H1 (cell line): ENCODE results near the gene TMTC2. TPM values are rescaled to one million over a fixed set of nuclear protein-coding genes. Genes with fewer than 3 reads are reported as not detected.

ENCODE experiments used
- CTCF ChIA-PET: fragments of 300-600 bp; sonication (Branson Sonifier 250); formaldehyde crosslinking; loops from one replicate; lab custom pipeline; 2021; ENCODE audit not compliant: partially characterized antibody; lab: Charles Lee
- POLR2A ChIA-PET: fragments of 300-600 bp; sonication (Branson Sonifier 250); formaldehyde crosslinking; loops from one replicate; lab custom pipeline; 2021; ENCODE audit warnings: inconsistent platforms; ENCODE audit not compliant: partially characterized antibody; lab: Charles Lee
- DNase-seq, 2 experiments: peaks; one replicate each; pipeline versions ENCODE4 v3.0.0 to v3.0.0-alpha.2; 2010 to 2022; ENCODE audit warnings: low spot score in 2 of 2, low read depth in 1 of 2, mixed read lengths in 1 of 2
- FAIRE-seq: peaks from 2 replicates; lab custom pipeline; 2011; peaks lifted over from hg19 to GRCh38; lab: Jason Lieb, UNC
- H2AFZ ChIP-seq: 2 replicates; pipeline ENCODE4 v1.8.1; 2012; ENCODE audit warnings: low read length, inconsistent platforms
- H2AK5ac ChIP-seq: 2 replicates; pipeline ENCODE4 v1.6.1; 2013; ENCODE audit warnings: low read depth, low read length
- H2BK120ac ChIP-seq: replicated peaks from 2 replicates; pipeline ENCODE3; 2013; ENCODE audit warnings: low read depth, low read length, inconsistent platforms
- H2BK12ac ChIP-seq: 2 replicates; pipeline ENCODE4 v1.6.1; 2013; ENCODE audit warnings: low read depth, low read length
- H2BK15ac ChIP-seq: 2 replicates; pipeline ENCODE4 v1.6.1; 2013; ENCODE audit warnings: low read length
- H2BK20ac ChIP-seq: 2 replicates; pipeline ENCODE4 v1.6.1; 2013; ENCODE audit warnings: low read length
- H2BK5ac ChIP-seq: 2 replicates; pipeline ENCODE4 v1.6.1; 2013; ENCODE audit warnings: low read depth, low read length
- H3K14ac ChIP-seq: 2 replicates; pipeline ENCODE4 v1.6.1; 2013; ENCODE audit warnings: inconsistent platforms; ENCODE audit not compliant: insufficient read length
- H3K18ac ChIP-seq: 2 replicates; pipeline ENCODE4 v1.6.1; 2013; ENCODE audit warnings: low read length; ENCODE audit errors: extremely low read depth
- H3K23ac ChIP-seq: 2 replicates; pipeline ENCODE4 v1.6.1; 2013; ENCODE audit warnings: inconsistent platforms; ENCODE audit not compliant: insufficient read length
- H3K23me2 ChIP-seq: 2 replicates; pipeline ENCODE4 v1.6.1; 2013; ENCODE audit warnings: low read depth, low read length
- H3K27ac ChIP-seq: 2 replicates; pipeline ENCODE4 v1.6.1; 2011; ENCODE audit warnings: low read depth, low read length, inconsistent platforms
- H3K27me3 ChIP-seq, 4 experiments: replicated peaks in 1 of 4; 1 replicate in 1 of 4; 2 replicates in 3 of 4; pipeline versions ENCODE4 v1.6.1 to v1.8.1; 2011 to 2013; ENCODE audit warnings: low read length in 3 of 4, mild to moderate bottlenecking in 3 of 4, inconsistent platforms in 2 of 4, mixed read lengths in 2 of 4, moderate library complexity in 1 of 4; ENCODE audit not compliant: control insufficient read depth in 3 of 4, insufficient read depth in 3 of 4; ENCODE audit errors: extremely low read depth in 1 of 4
- H3K36me3 ChIP-seq, 4 experiments: 2 replicates each; pipeline versions ENCODE4 v1.6.1 to v1.8.1; 2011 to 2013; ENCODE audit warnings: mild to moderate bottlenecking in 4 of 4, low read length in 3 of 4, moderate library complexity in 2 of 4, control low read depth in 1 of 4, inconsistent platforms in 1 of 4; ENCODE audit not compliant: insufficient read depth in 4 of 4, control insufficient read depth in 2 of 4
- H3K4ac ChIP-seq: replicated peaks from 2 replicates; pipeline ENCODE3; 2013; ENCODE audit warnings: low read length, low read depth, mixed read lengths, inconsistent platforms; ENCODE audit not compliant: insufficient read length
- H3K4me1 ChIP-seq, 4 experiments: replicated peaks in 1 of 4; 1 replicate in 1 of 4; 2 replicates in 3 of 4; pipeline versions ENCODE4 v1.6.1 to v1.8.1; 2011 to 2013; ENCODE audit warnings: low read length in 3 of 4, inconsistent platforms in 2 of 4, mixed read lengths in 1 of 4; ENCODE audit not compliant: insufficient read depth in 4 of 4, control insufficient read depth in 3 of 4
- H3K4me2 ChIP-seq, 2 experiments: 2 replicates each; pipeline versions ENCODE4 v1.6.1 to v1.8.1; 2011 to 2013; ENCODE audit warnings: low read depth in 2 of 2, low read length in 2 of 2, control low read depth in 1 of 2, inconsistent platforms in 1 of 2, mild to moderate bottlenecking in 1 of 2; ENCODE audit not compliant: insufficient read depth in 1 of 2
- H3K4me3 ChIP-seq, 4 experiments: fragments of 200-600, 300-600 bp in 1 of 4; sonication (generic), shearing (Covaris generic), sonication (Bioruptor Twin) in 1 of 4; 2 replicates each; pipeline versions ENCODE4 v1.5.1 to v1.8.1; 2011 to 2016; ENCODE audit warnings: low read length in 4 of 4, low read depth in 3 of 4, control low read depth in 2 of 4, inconsistent platforms in 2 of 4, mild to moderate bottlenecking in 2 of 4, mixed read lengths in 1 of 4, moderate library complexity in 1 of 4; ENCODE audit not compliant: insufficient read depth in 2 of 4; ENCODE audit errors: extremely low read depth in 1 of 4
- H3K56ac ChIP-seq: replicated peaks from 2 replicates; pipeline ENCODE3; 2013; ENCODE audit warnings: low read depth, mild to moderate bottlenecking, mixed read lengths, low read length, inconsistent platforms; ENCODE audit not compliant: insufficient read length
- H3K79me1 ChIP-seq: 2 replicates; pipeline ENCODE4 v1.6.1; 2013; ENCODE audit warnings: low read depth, low read length, control low read depth
- H3K79me2 ChIP-seq, 2 experiments: 2 replicates each; pipeline versions ENCODE4 v1.6.1 to v1.8.1; 2012 to 2013; ENCODE audit warnings: low read length in 2 of 2, mild to moderate bottlenecking in 2 of 2, inconsistent platforms in 1 of 2; ENCODE audit not compliant: insufficient read depth in 2 of 2, control insufficient read depth in 1 of 2
- H3K9ac ChIP-seq, 4 experiments: replicated peaks in 1 of 4; 1 replicate in 1 of 4; 2 replicates in 3 of 4; pipeline versions ENCODE4 v1.6.1 to v1.8.1; 2011 to 2013; ENCODE audit warnings: low read depth in 3 of 4, low read length in 3 of 4, control low read depth in 2 of 4, mild to moderate bottlenecking in 2 of 4, moderate library complexity in 2 of 4, inconsistent platforms in 1 of 4; ENCODE audit errors: extremely low read depth in 1 of 4
- H3K9me3 ChIP-seq, 2 experiments: 2 replicates each; pipeline versions ENCODE4 v1.6.1 to v1.8.1; 2012 to 2013; ENCODE audit warnings: mild to moderate bottlenecking in 2 of 2, moderate library complexity in 2 of 2, control low read depth in 1 of 2, inconsistent platforms in 1 of 2, low read depth in 1 of 2, low read length in 1 of 2, mixed read lengths in 1 of 2; ENCODE audit not compliant: insufficient read depth in 2 of 2
- H4K20me1 ChIP-seq, 2 experiments: replicated peaks in 1 of 2; 2 replicates each; pipeline versions ENCODE3 to v1.8.1; 2011 to 2013; ENCODE audit warnings: inconsistent platforms in 2 of 2, low read length in 2 of 2, mild to moderate bottlenecking in 1 of 2; ENCODE audit not compliant: insufficient read depth in 2 of 2, control insufficient read depth in 1 of 2
- H4K5ac ChIP-seq: 2 replicates; pipeline ENCODE4 v1.6.1; 2013; ENCODE audit warnings: low read length, low read depth, mixed read lengths, inconsistent platforms; ENCODE audit not compliant: insufficient read length
- H4K8ac ChIP-seq: 2 replicates; pipeline ENCODE4 v1.8.0; 2013; ENCODE audit warnings: mild to moderate bottlenecking, moderate library complexity, low read length, inconsistent platforms; ENCODE audit not compliant: insufficient read depth; ENCODE audit errors: extremely low read depth
- H4K91ac ChIP-seq: replicated peaks from 2 replicates; pipeline ENCODE3; 2013; ENCODE audit warnings: low read length, mixed read lengths, inconsistent platforms; ENCODE audit not compliant: insufficient read length
- BCL11A ChIP-seq, 2 experiments: IDR thresholded peaks; one replicate each; pipeline ENCODE4 v1.6.1; 2011; ENCODE audit warnings: low read depth in 2 of 2, low read length in 2 of 2, mild to moderate bottlenecking in 2 of 2
- CTBP2 ChIP-seq: IDR thresholded peaks from 2 replicates; pipeline ENCODE4 v1.7.0; 2011; ENCODE audit warnings: borderline replicate concordance, mild to moderate bottlenecking, moderate library complexity, mixed read lengths, low read length; ENCODE audit not compliant: insufficient read depth, insufficient read length
- EP300 ChIP-seq, 2 experiments: IDR thresholded peaks; 1 replicate in 1 of 2; 2 replicates in 1 of 2; pipeline ENCODE4 v1.6.1; 2011 to 2012; ENCODE audit warnings: low read depth in 2 of 2, low read length in 2 of 2, mild to moderate bottlenecking in 2 of 2, borderline replicate concordance in 1 of 2, inconsistent platforms in 1 of 2, moderate library complexity in 1 of 2
- GABPA ChIP-seq: IDR thresholded peaks from 2 replicates; pipeline ENCODE4 v1.6.1; 2011; ENCODE audit warnings: mild to moderate bottlenecking, low read length, moderate library complexity, borderline replicate concordance; ENCODE audit not compliant: insufficient read depth
- HDAC2 ChIP-seq, 2 experiments: fragments of 300-600 bp in 1 of 2; sonication (generic) in 1 of 2; IDR thresholded peaks; 2 replicates each; pipeline ENCODE4 v1.6.1; 2011 to 2012; ENCODE audit warnings: low read depth in 2 of 2, low read length in 2 of 2, mild to moderate bottlenecking in 2 of 2, moderate library complexity in 2 of 2, borderline replicate concordance in 1 of 2, inconsistent platforms in 1 of 2
- JUN ChIP-seq: IDR thresholded peaks from 2 replicates; pipeline ENCODE4 v1.6.1; 2011; ENCODE audit warnings: low read depth, mild to moderate bottlenecking, improper control_type of control experiment, low read length
- JUND ChIP-seq: IDR thresholded peaks from 2 replicates; pipeline ENCODE4 v1.6.1; 2011; ENCODE audit warnings: mild to moderate bottlenecking, improper control_type of control experiment, low read length
- POLR2A ChIP-seq, 2 experiments: IDR thresholded peaks; 1 replicate in 1 of 2; 2 replicates in 1 of 2; pipeline ENCODE4 v1.6.1; 2011; ENCODE audit warnings: low read depth in 2 of 2, low read length in 2 of 2, mild to moderate bottlenecking in 2 of 2; ENCODE audit errors: control extremely low read depth in 1 of 2
- POU5F1 ChIP-seq: IDR thresholded peaks from 2 replicates; pipeline ENCODE4 v1.6.1; 2011; ENCODE audit warnings: low read depth, mild to moderate bottlenecking, low read length, moderate library complexity
- RNF2 ChIP-seq: fragments of 200-900, 300-1000 bp; sonication (generic); IDR thresholded peaks from 2 replicates; pipeline ENCODE4 v1.7.1; 2016; ENCODE audit warnings: borderline replicate concordance, low read depth, mild to moderate bottlenecking, antibody characterized with exemption, low read length; ENCODE audit not compliant: poor library complexity, severe bottlenecking; ENCODE audit errors: missing control alignments
- TAF7 ChIP-seq: optimal IDR thresholded peaks from 2 replicates; pipeline ENCODE3; 2011; ENCODE audit warnings: low read depth, mild to moderate bottlenecking, inconsistent platforms, low read length, moderate library complexity, borderline replicate concordance
- TCF12 ChIP-seq: IDR thresholded peaks from 2 replicates; pipeline ENCODE4 v1.6.1; 2011; ENCODE audit warnings: low read depth, mild to moderate bottlenecking, low read length
- WGBS, 2 experiments: shearing (Covaris generic) in 1 of 2; methylation state at CpG; one replicate each; pipeline versions ENCODE4 v1.1.6 to v1.1.7; 2013 to 2015; ENCODE audit warnings: low lambda C conversion rate in 2 of 2, mixed read lengths in 2 of 2, inconsistent platforms in 1 of 2, low coverage in 1 of 2, missing lambda C conversion rate in 1 of 2; ENCODE audit not compliant: insufficient replicate concordance in 2 of 2, insufficient coverage in 1 of 2, insufficient read length in 1 of 2; ENCODE audit errors: extremely low coverage in 1 of 2, missing lambda C conversion rate in 1 of 2; 5-methylcytosine and 5-hydroxymethylcytosine counted together
- polyA plus RNA-seq, 7 experiments: library from polyadenylated mRNA; depleted of rRNA in 3 of 7; stranded (reverse) in 5 of 7; unstranded in 2 of 7; fragments of >200 nt in 5 of 7; fragments of 200-250 nt in 2 of 7; gene quantifications; 1 replicate in 5 of 7; 2 replicates in 1 of 7; 4 replicates in 1 of 7; pipeline versions ENCODE4 v1.2.1 to v1.2.3, GENCODE V29; 2011 to 2013; ENCODE audit warnings: missing spikeins in 2 of 7, mixed read lengths in 2 of 7
- total RNA-seq: library from RNA; stranded (reverse); fragmentation: NEBNext Ultra II Directional; extraction: Animal tissue kit (Norgen Biotek cat#: 25700); gene quantifications from 2 replicates; pipeline ENCODE4 v1.2.1, GENCODE V29; 2021

The TMTC2 gene
- total and polyA plus RNA-seq, 2 of the 8 experiments (the other 6 are each of a cell fraction or from before 2014, with no cell fraction given), result 2.3 to 3.9 TPM

- DNase-seq, result no peak
- TF ChIP-seq TCF12, result no peak
- TF ChIP-seq JUN, result no peak
- no peak for TF ChIP-seq EP300 (IDR thresholded peaks at IDR 0.05; ENCODE audit: borderline replicate concordance in 1 of 2, low read depth in 2 of 2, low read length in 2 of 2)
- no peak for TF ChIP-seq BCL11A (IDR thresholded peaks at IDR 0.05; ENCODE audit: low read depth in 2 of 2, low read length in 2 of 2)
- TF ChIP-seq CTBP2, result no peak
- no peak for TF ChIP-seq GABPA
- TF ChIP-seq JUND, result no peak
- no peak for TF ChIP-seq POLR2A (IDR thresholded peaks at IDR 0.05; ENCODE audit: control extremely low read depth in 1 of 2, low read depth in 2 of 2, low read length in 2 of 2)
- TF ChIP-seq TAF7, result no peak
- TF ChIP-seq HDAC2 (IDR thresholded peaks at IDR 0.05; ENCODE audit: borderline replicate concordance in 1 of 2, low read depth in 2 of 2, low read length in 2 of 2), result no peak
- no peak for TF ChIP-seq POU5F1
- no peak for TF ChIP-seq RNF2
Measured at GRCh38 chr12:83040991-83041390, 354.3 kb downstream of the TMTC2 start.

More at GRCh38 chr12:83040991-83041390, 354.3 kb downstream of the TMTC2 start:
- no peak overlapping the region for H3K23ac ChIP-seq
- H2BK5ac ChIP-seq, result no peak overlapping the region
- ChIA-PET POLR2A (no interaction called here), CTCF (no interaction called here)
- no peak overlapping the region for H3K4me2 ChIP-seq
- no peaks in the 10 kb centered on the region for H3K23me2 ChIP-seq
- H3K18ac ChIP-seq, result no peak overlapping the region
- no peak overlapping the region for H2BK120ac ChIP-seq
- no peak overlapping the region for H2BK15ac ChIP-seq
- H3K79me1 ChIP-seq, result no peaks in the 10 kb centered on the region
- no peak overlapping the region for H3K27ac ChIP-seq
- WGBS, 2 experiments, result 88% methylated on average over 2 of the region's 2 CpGs; no CpG with 5 or more reads in 1 of the 2 experiments
- H4K91ac ChIP-seq, result no peak overlapping the region
- H4K8ac ChIP-seq, result no peak overlapping the region
- no peak overlapping the region for H2AK5ac ChIP-seq
- H3K4ac ChIP-seq, result no peak overlapping the region
- H3K9me3 ChIP-seq, result no peaks in the 10 kb centered on the region
- H3K56ac ChIP-seq, result no peak overlapping the region
- H3K4me1 ChIP-seq, result peaks cover 2 to 8% (median 5%) of the 10 kb centered on the region in 4 experiments; a peak in 4 of 7 replicates
- FAIRE-seq, result no peak
- H4K5ac ChIP-seq, result no peak overlapping the region
- no peak overlapping the region for H2BK20ac ChIP-seq
- H3K79me2 ChIP-seq, result no peaks in the 10 kb centered on the region
- H2BK12ac ChIP-seq, result no peak overlapping the region
- peaks cover 0 to 1% (median 0%) of the 10 kb centered on the region in 4 experiments; a peak in 1 of 7 replicates for H3K27me3 ChIP-seq
- no peaks in the 10 kb centered on the region for H3K36me3 ChIP-seq
- H3K9ac ChIP-seq, result no peak overlapping the region
- H2AFZ ChIP-seq, result no peak overlapping the region
- H3K4me3 ChIP-seq, result no peak overlapping the region
- H3K14ac ChIP-seq, result no peak overlapping the region
- H4K20me1 ChIP-seq, result no peaks in the 10 kb centered on the region
